ENCODE data around the gene POU6F1. TPM values are rescaled to one million over a fixed set of nuclear protein-coding genes. Genes with fewer than 3 reads are reported as not detected.

The POU6F1 gene
- total and polyA plus RNA-seq, 10 of the 15 experiments (the other 5 are each of a cell fraction or from before 2014, with no cell fraction given): 0.26 to 4.2 (median 1.2) TPM

DNA sequence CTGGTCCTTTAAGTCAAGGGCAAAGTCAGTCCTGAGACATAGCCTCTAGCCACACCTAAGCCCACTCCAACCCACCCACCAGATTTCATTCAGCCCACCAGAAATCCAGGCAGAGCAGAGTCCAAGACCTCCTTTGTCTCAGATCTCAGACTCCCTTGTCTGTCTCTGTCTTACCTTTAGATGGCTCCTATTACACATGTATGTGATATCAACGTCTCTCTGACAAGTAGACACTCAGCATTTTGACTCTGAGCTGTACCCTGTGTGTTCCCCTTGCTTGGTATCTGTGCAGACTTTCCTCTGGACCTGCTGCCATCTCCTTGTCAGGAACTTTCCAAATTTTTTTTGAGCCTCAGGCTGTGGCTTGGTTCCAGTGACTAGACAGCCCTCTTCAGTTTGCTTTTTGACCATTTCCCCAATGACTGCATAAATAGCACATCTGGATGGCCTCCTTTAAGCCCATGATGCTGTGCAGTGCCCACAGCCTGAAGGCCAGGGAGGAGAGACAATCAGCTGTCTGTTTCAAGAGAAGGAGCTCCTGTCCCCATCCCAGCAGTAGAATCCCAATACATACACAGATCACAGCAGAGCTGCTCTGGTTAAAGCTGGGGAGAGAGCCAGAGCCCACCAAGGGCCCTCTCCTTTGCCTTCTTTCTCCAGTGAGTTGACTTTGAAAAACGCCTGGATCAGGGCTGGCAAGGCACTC is 7.0 kb downstream of the POU6F1 start (continued):
- TF ChIP-seq, protein P1, sequence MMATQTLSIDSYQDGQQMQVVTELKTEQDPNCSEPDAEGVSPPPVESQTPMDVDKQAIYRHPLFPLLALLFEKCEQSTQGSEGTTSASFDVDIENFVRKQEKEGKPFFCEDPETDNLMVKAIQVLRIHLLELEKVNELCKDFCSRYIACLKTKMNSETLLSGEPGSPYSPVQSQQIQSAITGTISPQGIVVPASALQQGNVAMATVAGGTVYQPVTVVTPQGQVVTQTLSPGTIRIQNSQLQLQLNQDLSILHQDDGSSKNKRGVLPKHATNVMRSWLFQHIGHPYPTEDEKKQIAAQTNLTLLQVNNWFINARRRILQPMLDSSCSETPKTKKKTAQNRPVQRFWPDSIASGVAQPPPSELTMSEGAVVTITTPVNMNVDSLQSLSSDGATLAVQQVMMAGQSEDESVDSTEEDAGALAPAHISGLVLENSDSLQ (IDR thresholded peaks at IDR 0.05): no peak
- TF ChIP-seq ZNF622 (IDR thresholded peaks at IDR 0.05) (no peak), CHD4 (IDR thresholded peaks at IDR 0.05) (no peak), CHD1 (IDR thresholded peaks at IDR 0.05; ENCODE audit: low read depth, low read length) (no peak), GABPA (IDR thresholded peaks at IDR 0.05; ENCODE audit: low read depth) (no peak), ZBED1 (IDR thresholded peaks at IDR 0.05; ENCODE audit: borderline replicate concordance) (no peak)
- TF ChIP-seq, protein P2, sequence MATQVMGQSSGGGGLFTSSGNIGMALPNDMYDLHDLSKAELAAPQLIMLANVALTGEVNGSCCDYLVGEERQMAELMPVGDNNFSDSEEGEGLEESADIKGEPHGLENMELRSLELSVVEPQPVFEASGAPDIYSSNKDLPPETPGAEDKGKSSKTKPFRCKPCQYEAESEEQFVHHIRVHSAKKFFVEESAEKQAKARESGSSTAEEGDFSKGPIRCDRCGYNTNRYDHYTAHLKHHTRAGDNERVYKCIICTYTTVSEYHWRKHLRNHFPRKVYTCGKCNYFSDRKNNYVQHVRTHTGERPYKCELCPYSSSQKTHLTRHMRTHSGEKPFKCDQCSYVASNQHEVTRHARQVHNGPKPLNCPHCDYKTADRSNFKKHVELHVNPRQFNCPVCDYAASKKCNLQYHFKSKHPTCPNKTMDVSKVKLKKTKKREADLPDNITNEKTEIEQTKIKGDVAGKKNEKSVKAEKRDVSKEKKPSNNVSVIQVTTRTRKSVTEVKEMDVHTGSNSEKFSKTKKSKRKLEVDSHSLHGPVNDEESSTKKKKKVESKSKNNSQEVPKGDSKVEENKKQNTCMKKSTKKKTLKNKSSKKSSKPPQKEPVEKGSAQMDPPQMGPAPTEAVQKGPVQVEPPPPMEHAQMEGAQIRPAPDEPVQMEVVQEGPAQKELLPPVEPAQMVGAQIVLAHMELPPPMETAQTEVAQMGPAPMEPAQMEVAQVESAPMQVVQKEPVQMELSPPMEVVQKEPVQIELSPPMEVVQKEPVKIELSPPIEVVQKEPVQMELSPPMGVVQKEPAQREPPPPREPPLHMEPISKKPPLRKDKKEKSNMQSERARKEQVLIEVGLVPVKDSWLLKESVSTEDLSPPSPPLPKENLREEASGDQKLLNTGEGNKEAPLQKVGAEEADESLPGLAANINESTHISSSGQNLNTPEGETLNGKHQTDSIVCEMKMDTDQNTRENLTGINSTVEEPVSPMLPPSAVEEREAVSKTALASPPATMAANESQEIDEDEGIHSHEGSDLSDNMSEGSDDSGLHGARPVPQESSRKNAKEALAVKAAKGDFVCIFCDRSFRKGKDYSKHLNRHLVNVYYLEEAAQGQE (IDR thresholded peaks at IDR 0.05; ENCODE audit: low read depth, low read length): no peak

DNA sequence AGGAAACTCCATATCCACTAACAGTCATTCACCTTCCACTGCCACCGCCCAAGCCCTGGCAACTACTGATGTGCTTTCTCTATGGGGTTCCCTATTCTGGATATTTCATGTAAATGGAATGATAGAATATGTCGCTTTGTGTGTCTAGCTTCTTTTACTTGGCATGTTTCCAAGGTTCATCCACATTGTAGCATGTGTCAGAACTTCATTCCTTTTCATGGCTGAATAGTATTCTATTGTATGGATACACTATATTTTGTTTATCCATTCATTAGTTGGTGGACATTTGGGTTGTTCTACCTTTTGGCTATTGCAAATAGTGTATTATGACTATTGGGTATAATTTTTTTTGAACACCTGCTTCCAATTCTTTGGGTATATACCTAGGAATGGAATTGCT is 8.6 kb downstream of the POU6F1 start:
- H3K27ac ChIP-seq (ENCODE audit: control insufficient read depth, insufficient read depth): no peak overlapping the region
- H4K20me1 ChIP-seq (ENCODE audit: control insufficient read depth, insufficient read depth): no peaks in the 10 kb centered on the region
- H3K4me1 ChIP-seq (ENCODE audit: control insufficient read depth, insufficient read depth, low read length): no peaks in the 10 kb centered on the region
- ATAC-seq: no peak
- 67% methylated on average over 2 of the region's 2 CpGs for WGBS (ENCODE audit: insufficient coverage, insufficient replicate concordance, low lambda C conversion rate, missing lambda C conversion rate)
- in situ Hi-C loops (cut with MboI): no loop called here
- H3K4me3 ChIP-seq: no peak overlapping the region
- CTCF ChIA-PET: interaction anchor here (1.8 kb wide), 1 partner anchor 44 kb away, joined by 7 read pairs; no protein-coding TSS in a partner anchor
- no peak overlapping the region for H3K4me2 ChIP-seq (ENCODE audit: control insufficient read depth, insufficient read depth)
- H2AFZ ChIP-seq (ENCODE audit: control insufficient read depth, low read depth, low read length): no peak overlapping the region
- intact Hi-C loops (cut with micrococcal nuclease; ENCODE audit: unreplicated experiment): no loop called here
- no peak for FAIRE-seq
- no peaks in the 10 kb centered on the region for H3K36me3 ChIP-seq (ENCODE audit: control insufficient read depth in 2 of 2, insufficient read depth in 2 of 2, low read length in 1 of 2)
- no peak for DNase-seq (ENCODE audit: low read depth, low spot score)
- SMC1A ChIA-PET (ENCODE audit: uncharacterized antibody, unreplicated experiment): no interaction called here
- RAD21 ChIA-PET (ENCODE audit: unreplicated experiment): no interaction called here
- BruUV-seq (replicated peaks): no TSS peak
- no peaks in the 10 kb centered on the region for H3K79me2 ChIP-seq (ENCODE audit: control insufficient read depth, insufficient read depth, low read length)
- H3K27me3 ChIP-seq (replicated peaks in 1 of 2; ENCODE audit: control insufficient read depth in 2 of 2, insufficient read depth in 2 of 2, low read length in 1 of 2): no peaks in the 10 kb centered on the region
- H3K9me3 ChIP-seq (replicated peaks; ENCODE audit: control insufficient read depth, insufficient read depth, low read length): no peaks in the 10 kb centered on the region
- no peak overlapping the region for H3K9ac ChIP-seq (ENCODE audit: control insufficient read depth, insufficient read depth, low read length)
- POLR2A ChIA-PET: no interaction called here
- TF ChIP-seq RBBP5 (conservative IDR thresholded peaks at IDR 0.05) (no peak), PAX8 (IDR thresholded peaks at IDR 0.05) (no peak), MEF2B (IDR thresholded peaks at IDR 0.05; ENCODE audit: partially characterized antibody, poor library complexity, severe bottlenecking) (no peak), EGR1 (IDR thresholded peaks at IDR 0.05; ENCODE audit: borderline replicate concordance in 1 of 2, low read depth in 2 of 2, low read length in 2 of 2) (no peak)
- TF ChIP-seq, protein P3, sequence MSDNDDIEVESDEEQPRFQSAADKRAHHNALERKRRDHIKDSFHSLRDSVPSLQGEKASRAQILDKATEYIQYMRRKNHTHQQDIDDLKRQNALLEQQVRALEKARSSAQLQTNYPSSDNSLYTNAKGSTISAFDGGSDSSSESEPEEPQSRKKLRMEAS (IDR thresholded peaks at IDR 0.05; ENCODE audit: low read depth, low read length): no peak
- TF ChIP-seq, protein P4, sequence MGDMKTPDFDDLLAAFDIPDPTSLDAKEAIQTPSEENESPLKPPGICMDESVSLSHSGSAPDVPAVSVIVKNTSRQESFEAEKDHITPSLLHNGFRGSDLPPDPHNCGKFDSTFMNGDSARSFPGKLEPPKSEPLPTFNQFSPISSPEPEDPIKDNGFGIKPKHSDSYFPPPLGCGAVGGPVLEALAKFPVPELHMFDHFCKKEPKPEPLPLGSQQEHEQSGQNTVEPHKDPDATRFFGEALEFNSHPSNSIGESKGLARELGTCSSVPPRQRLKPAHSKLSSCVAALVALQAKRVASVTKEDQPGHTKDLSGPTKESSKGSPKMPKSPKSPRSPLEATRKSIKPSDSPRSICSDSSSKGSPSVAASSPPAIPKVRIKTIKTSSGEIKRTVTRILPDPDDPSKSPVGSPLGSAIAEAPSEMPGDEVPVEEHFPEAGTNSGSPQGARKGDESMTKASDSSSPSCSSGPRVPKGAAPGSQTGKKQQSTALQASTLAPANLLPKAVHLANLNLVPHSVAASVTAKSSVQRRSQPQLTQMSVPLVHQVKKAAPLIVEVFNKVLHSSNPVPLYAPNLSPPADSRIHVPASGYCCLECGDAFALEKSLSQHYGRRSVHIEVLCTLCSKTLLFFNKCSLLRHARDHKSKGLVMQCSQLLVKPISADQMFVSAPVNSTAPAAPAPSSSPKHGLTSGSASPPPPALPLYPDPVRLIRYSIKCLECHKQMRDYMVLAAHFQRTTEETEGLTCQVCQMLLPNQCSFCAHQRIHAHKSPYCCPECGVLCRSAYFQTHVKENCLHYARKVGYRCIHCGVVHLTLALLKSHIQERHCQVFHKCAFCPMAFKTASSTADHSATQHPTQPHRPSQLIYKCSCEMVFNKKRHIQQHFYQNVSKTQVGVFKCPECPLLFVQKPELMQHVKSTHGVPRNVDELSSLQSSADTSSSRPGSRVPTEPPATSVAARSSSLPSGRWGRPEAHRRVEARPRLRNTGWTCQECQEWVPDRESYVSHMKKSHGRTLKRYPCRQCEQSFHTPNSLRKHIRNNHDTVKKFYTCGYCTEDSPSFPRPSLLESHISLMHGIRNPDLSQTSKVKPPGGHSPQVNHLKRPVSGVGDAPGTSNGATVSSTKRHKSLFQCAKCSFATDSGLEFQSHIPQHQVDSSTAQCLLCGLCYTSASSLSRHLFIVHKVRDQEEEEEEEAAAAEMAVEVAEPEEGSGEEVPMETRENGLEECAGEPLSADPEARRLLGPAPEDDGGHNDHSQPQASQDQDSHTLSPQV (IDR thresholded peaks at IDR 0.05): no peak
